ENCODE results near the gene USP32.

DNA sequence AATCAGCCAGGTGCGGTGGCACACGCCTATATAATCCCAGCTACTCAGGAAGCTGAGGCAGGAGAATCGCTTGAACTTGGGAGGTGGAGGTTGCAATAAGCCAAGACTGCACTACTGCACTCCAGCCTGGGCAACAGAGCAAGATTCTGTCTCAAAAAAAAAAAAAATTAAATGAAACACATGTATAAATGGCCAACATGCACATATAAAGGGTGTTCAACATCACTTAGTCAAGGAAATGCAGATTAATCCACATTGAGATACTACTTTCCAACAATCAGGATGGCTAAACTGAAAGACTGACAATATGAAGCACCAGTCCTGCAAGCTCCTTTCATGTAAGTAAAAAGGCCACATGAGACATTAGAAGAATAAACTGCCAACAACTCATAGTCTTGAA is 20.5 kb downstream of the USP32 start:
- TF ChIP-seq, protein P1, sequence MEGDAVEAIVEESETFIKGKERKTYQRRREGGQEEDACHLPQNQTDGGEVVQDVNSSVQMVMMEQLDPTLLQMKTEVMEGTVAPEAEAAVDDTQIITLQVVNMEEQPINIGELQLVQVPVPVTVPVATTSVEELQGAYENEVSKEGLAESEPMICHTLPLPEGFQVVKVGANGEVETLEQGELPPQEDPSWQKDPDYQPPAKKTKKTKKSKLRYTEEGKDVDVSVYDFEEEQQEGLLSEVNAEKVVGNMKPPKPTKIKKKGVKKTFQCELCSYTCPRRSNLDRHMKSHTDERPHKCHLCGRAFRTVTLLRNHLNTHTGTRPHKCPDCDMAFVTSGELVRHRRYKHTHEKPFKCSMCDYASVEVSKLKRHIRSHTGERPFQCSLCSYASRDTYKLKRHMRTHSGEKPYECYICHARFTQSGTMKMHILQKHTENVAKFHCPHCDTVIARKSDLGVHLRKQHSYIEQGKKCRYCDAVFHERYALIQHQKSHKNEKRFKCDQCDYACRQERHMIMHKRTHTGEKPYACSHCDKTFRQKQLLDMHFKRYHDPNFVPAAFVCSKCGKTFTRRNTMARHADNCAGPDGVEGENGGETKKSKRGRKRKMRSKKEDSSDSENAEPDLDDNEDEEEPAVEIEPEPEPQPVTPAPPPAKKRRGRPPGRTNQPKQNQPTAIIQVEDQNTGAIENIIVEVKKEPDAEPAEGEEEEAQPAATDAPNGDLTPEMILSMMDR (IDR thresholded peaks at IDR 0.05 in 2 of 3, conservative IDR thresholded peaks at IDR 0.05 in 1 of 3; ENCODE audit: control insufficient read depth in 2 of 3, extremely low read depth in 1 of 3, insufficient read depth in 1 of 3, low read depth in 3 of 3, low read length in 3 of 3), result no peak
- TF ChIP-seq RELA (IDR thresholded peaks at IDR 0.05; ENCODE audit: borderline replicate concordance, partially characterized antibody) (no peak), TARDBP (IDR thresholded peaks at IDR 0.05; ENCODE audit: borderline replicate concordance) (no peak), EZH2 (IDR thresholded peaks at IDR 0.05; ENCODE audit: borderline replicate concordance, control insufficient read depth, low read depth, low read length) (no peak), POLR2A (IDR thresholded peaks at IDR 0.05; ENCODE audit: low read depth, low read length) (no peak), BHLHE40 (IDR thresholded peaks at IDR 0.05; ENCODE audit: borderline replicate concordance in 1 of 2, low read depth in 2 of 2, low read length in 1 of 2) (no peak), MYC (IDR thresholded peaks at IDR 0.05; ENCODE audit: insufficient read depth, insufficient read length, insufficient replicate concordance, low read length, severe bottlenecking) (no peak)
- TF ChIP-seq, protein P2, sequence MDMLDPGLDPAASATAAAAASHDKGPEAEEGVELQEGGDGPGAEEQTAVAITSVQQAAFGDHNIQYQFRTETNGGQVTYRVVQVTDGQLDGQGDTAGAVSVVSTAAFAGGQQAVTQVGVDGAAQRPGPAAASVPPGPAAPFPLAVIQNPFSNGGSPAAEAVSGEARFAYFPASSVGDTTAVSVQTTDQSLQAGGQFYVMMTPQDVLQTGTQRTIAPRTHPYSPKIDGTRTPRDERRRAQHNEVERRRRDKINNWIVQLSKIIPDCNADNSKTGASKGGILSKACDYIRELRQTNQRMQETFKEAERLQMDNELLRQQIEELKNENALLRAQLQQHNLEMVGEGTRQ (IDR thresholded peaks at IDR 0.05; ENCODE audit: borderline replicate concordance, low read depth, low read length), result no peak

Data from GM12878 (cell line).